ENCODE data around the gene R3HDM2. TPM values are rescaled to one million over a fixed set of nuclear protein-coding genes. Genes with fewer than 3 reads are reported as not detected.

Gene R3HDM2
- total RNA-seq, 2 experiments from 2014 or later: 25.8 to 47.2 TPM

- Histone ChIP-seq H2AFZ (ENCODE audit: low read length) (peak overlapping the region; percentile 34; the same call in 1 of the 2 replicates), H3K79me2 (ENCODE audit: insufficient read depth, low read depth, low read length) (no peaks in the 10 kb centered on the region), H4K20me1 (ENCODE audit: insufficient read depth, low read length) (no peaks in the 10 kb centered on the region), H3K36me3 (ENCODE audit: insufficient read depth, low read length) (peaks cover 8% of the 10 kb centered on the region), H3K9me2 (ENCODE audit: insufficient read depth, low read length) (no peaks in the 10 kb centered on the region), H3K4me1 (ENCODE audit: insufficient read depth, low read length, poor library complexity, severe bottlenecking) (peaks cover 49% of the 10 kb centered on the region), H3K9me3 (ENCODE audit: low read length) (no peaks in the 10 kb centered on the region), H3K27ac (ENCODE audit: low read depth, low read length, poor library complexity, severe bottlenecking) (peak overlapping the region; percentile 92), H3K4me3 (ENCODE audit: low read depth, low read length, poor library complexity, severe bottlenecking) (peak overlapping the region; percentile 74), H3K4me2 (ENCODE audit: low read length) (peak overlapping the region; percentile 99)
- intact Hi-C loops (cut with micrococcal nuclease; ENCODE audit: unreplicated experiment): loop anchor here (2.0 to 5.0 kb wide), 5 partner anchors 128 to 512 kb away; partner anchors contain the start of genes CDK4, DDIT3 and STAT6
- POLR2A ChIA-PET: interaction anchor here (0.6 to 7.3 kb wide), 8 partner anchors 9 to 530 kb away, joined by 3 to 69 read pairs (median 10); partner anchors contain the start of gene SHMT2
- peak; percentile 87 for DNase-seq (ENCODE audit: low spot score)
- TF ChIP-seq CTCF (conservative IDR thresholded peaks at IDR 0.05; ENCODE audit: low read length) (peak; percentile 38; the same call in 1 of the 2 replicates), EZH2phosphoT487 (IDR thresholded peaks at IDR 0.05; ENCODE audit: borderline replicate concordance, low read depth, low read length) (no peak)
- TSS peak; percentile 72 for BruUV-seq (replicated peaks)
- CTCF ChIA-PET (ENCODE audit: unreplicated experiment): interaction anchor here (0.5 to 4.5 kb wide), 6 partner anchors 10 to 604 kb away, joined by 3 to 32 read pairs (median 10); partner anchors contain the start of genes INHBE and SHMT2
Observed at GRCh38 chr12:57240066-57240921, 190.5 kb downstream of the R3HDM2 start.

- peak overlapping the region; percentile 74 for H3K4me3 ChIP-seq (ENCODE audit: low read depth, low read length, poor library complexity, severe bottlenecking)
- no peak for TF ChIP-seq EZH2phosphoT487 (IDR thresholded peaks at IDR 0.05; ENCODE audit: borderline replicate concordance, low read depth, low read length)
- no peak for TF ChIP-seq CTCF (conservative IDR thresholded peaks at IDR 0.05; ENCODE audit: low read length)
- no peak for DNase-seq (ENCODE audit: low spot score)
- peaks cover 13% of the 10 kb centered on the region for H3K36me3 ChIP-seq (ENCODE audit: insufficient read depth, low read length)
- peak overlapping the region; percentile 92 for H3K27ac ChIP-seq (ENCODE audit: low read depth, low read length, poor library complexity, severe bottlenecking)
- peaks cover 51% of the 10 kb centered on the region for H3K4me1 ChIP-seq (ENCODE audit: insufficient read depth, low read length, poor library complexity, severe bottlenecking)
- ChIA-PET POLR2A (interaction anchor here (1.0 to 7.3 kb wide), 3 partner anchors 9 to 26 kb away, joined by 5 to 69 read pairs (median 17); partner anchors contain the start of gene SHMT2), CTCF (ENCODE audit: unreplicated experiment) (interaction anchor here (2.3 to 4.5 kb wide), 3 partner anchors 10 to 26 kb away, joined by 10 to 32 read pairs (median 18); partner anchors contain the start of gene SHMT2)
- BruUV-seq (replicated peaks): TSS peak; percentile 72
- H3K9me2 ChIP-seq (ENCODE audit: insufficient read depth, low read length): no peaks in the 10 kb centered on the region
- intact Hi-C loops (cut with micrococcal nuclease; ENCODE audit: unreplicated experiment): loop anchor here (1.0 to 5.0 kb wide), 6 partner anchors 25 to 513 kb away; partner anchors contain the start of genes CDK4, DDIT3 and STAT6
- H3K79me2 ChIP-seq (ENCODE audit: insufficient read depth, low read depth, low read length): no peaks in the 10 kb centered on the region
- H4K20me1 ChIP-seq (ENCODE audit: insufficient read depth, low read length): no peaks in the 10 kb centered on the region
- H3K9me3 ChIP-seq (ENCODE audit: low read length): no peaks in the 10 kb centered on the region
- H2AFZ ChIP-seq (ENCODE audit: low read length): peak overlapping the region; percentile 34; the same call in 1 of the 2 replicates
- H3K4me2 ChIP-seq (ENCODE audit: low read length): peak overlapping the region; percentile 99
Observed at GRCh38 chr12:57239587-57240065, 191.2 kb downstream of the R3HDM2 start.
